Epithelial cell of esophagus (primary cell): Measurements from ENCODE around the gene INPPL1.
A peak's percentile ranks its signal among the peaks of the same experiment; 100 is the strongest.
"Not testable (repeated sequence)": the region's sequence is repeated elsewhere in the genome, so short reads cannot be mapped to it uniquely, and the experiment has no call there.

Source experiments
- DNase-seq: peaks from one replicate; pipeline ENCODE4 v3.0.0; 2010; ENCODE audit warnings: low read depth
- H3K4me3 ChIP-seq: 2 replicates; pipeline ENCODE4 v1.5.1; 2011; ENCODE audit warnings: mild to moderate bottlenecking, low read length, control low read depth
- TF ChIP-seq, protein P1 (sequence below): IDR thresholded peaks from 2 replicates; pipeline ENCODE4 v1.5.1; 2011; ENCODE audit warnings: low read depth, mild to moderate bottlenecking, low read length, control low read depth, inconsistent platforms; ENCODE audit not compliant: insufficient read depth; ENCODE audit errors: missing control alignments

Gene INPPL1

DNA sequence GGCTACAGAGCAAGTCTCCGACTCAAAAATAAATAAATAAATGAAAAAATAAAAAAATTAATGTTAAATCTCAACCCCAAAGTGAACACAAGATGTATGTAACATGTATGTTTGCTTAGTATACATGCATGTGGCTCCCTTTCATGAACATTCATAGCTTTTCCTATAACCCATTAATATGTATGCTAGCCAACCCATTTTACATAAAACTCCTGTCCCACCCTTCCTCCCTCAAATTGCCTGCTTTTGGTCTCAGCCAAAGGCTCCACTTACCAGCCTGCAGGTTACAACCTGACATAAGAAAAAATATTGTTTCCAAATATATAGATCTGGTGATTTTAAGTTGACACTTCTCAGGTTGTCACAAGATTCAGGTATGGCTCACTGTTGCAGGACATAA lies 36.3 kb upstream of the INPPL1 start:
- H3K4me3 ChIP-seq, result no peak overlapping the region
- no peak for DNase-seq
- TF ChIP-seq, protein P1, sequence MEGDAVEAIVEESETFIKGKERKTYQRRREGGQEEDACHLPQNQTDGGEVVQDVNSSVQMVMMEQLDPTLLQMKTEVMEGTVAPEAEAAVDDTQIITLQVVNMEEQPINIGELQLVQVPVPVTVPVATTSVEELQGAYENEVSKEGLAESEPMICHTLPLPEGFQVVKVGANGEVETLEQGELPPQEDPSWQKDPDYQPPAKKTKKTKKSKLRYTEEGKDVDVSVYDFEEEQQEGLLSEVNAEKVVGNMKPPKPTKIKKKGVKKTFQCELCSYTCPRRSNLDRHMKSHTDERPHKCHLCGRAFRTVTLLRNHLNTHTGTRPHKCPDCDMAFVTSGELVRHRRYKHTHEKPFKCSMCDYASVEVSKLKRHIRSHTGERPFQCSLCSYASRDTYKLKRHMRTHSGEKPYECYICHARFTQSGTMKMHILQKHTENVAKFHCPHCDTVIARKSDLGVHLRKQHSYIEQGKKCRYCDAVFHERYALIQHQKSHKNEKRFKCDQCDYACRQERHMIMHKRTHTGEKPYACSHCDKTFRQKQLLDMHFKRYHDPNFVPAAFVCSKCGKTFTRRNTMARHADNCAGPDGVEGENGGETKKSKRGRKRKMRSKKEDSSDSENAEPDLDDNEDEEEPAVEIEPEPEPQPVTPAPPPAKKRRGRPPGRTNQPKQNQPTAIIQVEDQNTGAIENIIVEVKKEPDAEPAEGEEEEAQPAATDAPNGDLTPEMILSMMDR, result no peak

DNA sequence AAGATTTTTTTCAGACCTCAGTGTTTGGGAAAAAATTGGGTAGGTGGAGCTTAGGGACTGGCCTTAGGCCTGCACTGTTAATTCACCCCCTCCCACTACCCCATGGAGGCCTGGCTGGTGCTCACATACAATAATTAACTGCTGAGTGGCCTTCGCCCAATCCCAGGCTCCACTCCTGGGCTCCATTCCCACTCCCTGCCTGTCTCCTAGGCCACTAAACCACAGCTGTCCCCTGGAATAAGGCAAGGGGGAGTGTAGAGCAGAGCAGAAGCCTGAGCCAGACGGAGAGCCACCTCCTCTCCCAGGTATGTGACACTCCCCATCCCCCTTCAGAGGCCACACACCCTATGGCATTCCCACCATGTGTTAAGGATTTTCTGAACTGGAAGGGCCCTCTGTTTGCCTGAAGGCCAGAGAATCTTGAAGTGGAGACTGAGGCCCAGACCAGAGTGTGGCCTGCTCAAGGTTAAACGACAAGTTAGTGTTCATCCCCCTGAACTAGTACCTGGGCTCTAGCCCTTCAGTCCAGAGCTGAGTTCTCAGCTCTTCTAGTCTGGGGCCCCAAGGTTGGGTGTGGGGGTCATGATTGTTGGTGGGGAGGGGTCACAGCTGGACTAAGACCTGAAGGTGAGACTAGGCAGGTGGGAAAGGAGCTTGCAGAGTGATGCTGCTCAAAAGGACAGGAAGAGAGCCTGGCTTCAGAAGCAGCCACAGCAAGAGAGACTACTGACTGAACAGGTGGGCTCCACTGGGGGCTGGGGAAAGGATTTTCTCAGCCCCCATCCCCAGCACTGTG lies 34.9 kb upstream of the INPPL1 start:
- TF ChIP-seq, protein P1, result no peak
- no peak overlapping the region for H3K4me3 ChIP-seq
- DNase-seq, result no peak

DNA sequence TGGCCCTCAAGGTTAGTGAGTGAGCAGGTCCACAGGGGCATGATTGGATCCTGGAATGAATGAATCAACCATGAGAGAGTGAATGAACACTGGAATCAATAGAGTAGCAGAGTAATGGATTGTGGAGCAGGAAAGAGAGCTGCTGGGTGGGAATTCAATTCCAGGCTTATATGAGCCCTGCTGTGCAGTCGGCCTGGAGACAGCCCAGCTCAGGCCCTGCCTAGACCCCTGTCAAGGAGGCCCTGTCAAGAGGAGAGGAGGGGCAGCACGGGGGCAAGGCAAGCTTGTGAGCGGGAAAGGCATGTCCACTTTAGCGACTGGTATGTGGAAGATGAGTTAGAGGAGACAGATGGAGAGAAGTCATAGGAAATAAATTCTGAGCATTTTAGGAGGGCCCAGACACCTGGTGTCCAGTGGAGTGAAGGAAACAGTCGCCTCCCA lies 33.9 kb upstream of the INPPL1 start:
- H3K4me3 ChIP-seq, result no peak overlapping the region
- TF ChIP-seq, protein P1, result no peak
- DNase-seq, result no peak

DNA sequence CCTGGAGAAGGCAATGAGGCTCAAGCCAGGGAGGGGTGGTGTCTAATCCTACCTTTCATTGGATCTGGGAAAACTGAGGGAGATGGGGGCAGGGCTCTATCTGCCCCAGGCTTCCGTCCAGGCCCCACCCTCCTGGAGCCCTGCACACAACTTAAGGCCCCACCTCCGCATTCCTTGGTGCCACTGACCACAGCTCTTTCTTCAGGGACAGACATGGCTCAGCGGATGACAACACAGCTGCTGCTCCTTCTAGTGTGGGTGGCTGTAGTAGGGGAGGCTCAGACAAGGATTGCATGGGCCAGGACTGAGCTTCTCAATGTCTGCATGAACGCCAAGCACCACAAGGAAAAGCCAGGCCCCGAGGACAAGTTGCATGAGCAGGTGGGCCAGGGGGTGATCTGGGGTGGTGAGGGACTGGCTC lies 32.6 kb upstream of the INPPL1 start, which contains the start of gene FOLR1:
FOLR1 (plus strand) TSS at position 180 of the 421 bp plus-strand sequence; CDS start at position 214, 34 bp downstream.
- DNase-seq, result peak; percentile 31
- TF ChIP-seq, protein P1, result no peak
- H3K4me3 ChIP-seq, result no peak within 1 kb of the TSS

DNA sequence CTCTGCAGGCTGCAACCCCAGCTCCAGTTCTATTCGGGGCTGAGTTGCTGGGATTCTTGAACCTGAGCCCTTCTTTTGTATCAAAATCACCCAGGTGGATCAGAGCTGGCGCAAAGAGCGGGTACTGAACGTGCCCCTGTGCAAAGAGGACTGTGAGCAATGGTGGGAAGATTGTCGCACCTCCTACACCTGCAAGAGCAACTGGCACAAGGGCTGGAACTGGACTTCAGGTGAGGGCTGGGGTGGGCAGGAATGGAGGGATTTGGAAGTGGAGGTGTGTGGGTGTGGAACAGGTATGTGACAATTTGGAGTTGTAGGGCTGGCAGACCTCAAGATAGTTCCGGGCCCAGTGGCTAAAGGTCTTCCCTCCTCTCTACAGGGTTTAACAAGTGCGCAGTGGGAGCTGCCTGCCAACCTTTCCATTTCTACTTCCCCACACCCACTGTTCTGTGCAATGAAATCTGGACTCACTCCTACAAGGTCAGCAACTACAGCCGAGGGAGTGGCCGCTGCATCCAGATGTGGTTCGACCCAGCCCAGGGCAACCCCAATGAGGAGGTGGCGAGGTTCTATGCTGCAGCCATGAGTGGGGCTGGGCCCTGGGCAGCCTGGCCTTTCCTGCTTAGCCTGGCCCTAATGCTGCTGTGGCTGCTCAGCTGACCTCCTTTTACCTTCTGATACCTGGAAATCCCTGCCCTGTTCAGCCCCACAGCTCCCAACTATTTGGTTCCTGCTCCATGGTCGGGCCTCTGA lies 28.9 kb upstream of the INPPL1 start:
- TF ChIP-seq, protein P1, result no peak
- H3K4me3 ChIP-seq, result no peak overlapping the region
- DNase-seq, result no peak

DNA sequence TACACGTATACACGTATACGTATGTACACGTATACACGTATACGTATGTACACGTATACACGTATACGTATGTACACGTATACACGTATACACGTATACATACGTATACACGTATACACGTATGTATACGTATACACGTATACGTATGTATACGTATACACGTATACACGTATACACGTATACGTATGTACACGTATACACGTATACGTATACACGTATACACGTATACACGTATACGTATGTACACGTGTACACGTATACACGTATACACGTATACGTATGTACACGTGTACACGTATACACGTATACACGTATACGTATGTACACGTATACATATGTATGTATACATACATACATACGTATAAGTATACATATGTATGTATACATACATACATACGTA lies 23.1 kb upstream of the INPPL1 start:
- not testable (repeated sequence) for H3K4me3 ChIP-seq, DNase-seq

DNA sequence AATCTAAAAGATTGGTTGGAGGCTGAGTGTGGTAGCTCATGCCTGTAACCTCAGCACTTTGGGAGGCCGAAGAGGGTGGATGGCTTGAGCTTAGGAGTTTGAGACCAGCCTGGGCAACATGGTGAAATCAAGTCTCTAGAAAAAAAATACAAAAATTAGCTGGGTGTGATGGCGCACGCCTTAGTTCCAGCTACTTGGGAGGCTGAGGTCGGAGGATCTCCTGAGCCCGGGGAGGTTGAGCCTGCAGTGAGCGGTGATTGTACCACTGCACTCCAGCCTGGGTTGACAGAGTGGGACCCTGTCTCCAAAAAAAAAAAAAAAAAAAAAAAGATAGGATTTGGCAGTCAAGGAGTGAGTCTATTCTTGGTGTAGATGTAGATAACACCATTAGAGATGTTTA lies 22.0 kb upstream of the INPPL1 start:
- TF ChIP-seq, protein P1, result no peak
- no peak for DNase-seq
- no peak overlapping the region for H3K4me3 ChIP-seq
